B cell (primary cell): Measurements from ENCODE around the gene PLS1. TPM values are rescaled to one million over a fixed set of nuclear protein-coding genes. Genes with fewer than 3 reads are reported as not detected.

Experiments
- ATAC-seq: fragments of 200-7000 bp; cut with Tn5 transposase; one replicate; pipeline ENCODE4 v1.10.0; 2021; ENCODE audit warnings: low read depth, mild to moderate bottlenecking, moderate number of reproducible peaks, moderate library complexity
- CTCF ChIA-PET: fragments of 350-600 bp; sonication (Branson Sonifier 250); formaldehyde crosslinking; loops from one replicate; lab custom pipeline; 2021; ENCODE audit warnings: antibody characterized with exemption, inconsistent platforms; lab: Charles Lee
- POLR2A ChIA-PET: fragments of 350-600 bp; sonication (Branson Sonifier 250); formaldehyde crosslinking; loops from one replicate; lab custom pipeline; 2021; ENCODE audit warnings: antibody characterized with exemption; lab: Charles Lee
- DNase-seq: peaks from one replicate; pipeline ENCODE4 v3.0.0; 2013
- H2AFZ ChIP-seq: 2 replicates; pipeline ENCODE4 v1.6.1; 2012; ENCODE audit warnings: mild to moderate bottlenecking, low read depth, low read length; ENCODE audit not compliant: insufficient read depth, poor library complexity, severe bottlenecking
- H3K27ac ChIP-seq, 2 donors: 1 replicate in 1 of 2; 2 replicates in 1 of 2; pipeline ENCODE4 v1.5.1; 2012 to 2013; ENCODE audit warnings: low read length in 2 of 2, mild to moderate bottlenecking in 2 of 2, moderate library complexity in 1 of 2
- H3K27me3 ChIP-seq, 4 experiments: fragments of 200-600 bp in 1 of 4; sonication (generic) in 1 of 4; replicated peaks in 1 of 4; 1 replicate in 2 of 4; 2 replicates in 2 of 4; pipeline versions ENCODE4 v1.6.1 to v1.7.0; 2013 to 2016; ENCODE audit warnings: low read length in 3 of 4, mild to moderate bottlenecking in 2 of 4, mixed read lengths in 1 of 4, moderate library complexity in 1 of 4; ENCODE audit not compliant: insufficient read depth in 4 of 4, control insufficient read depth in 3 of 4; ENCODE audit errors: control extremely low read depth in 1 of 4
- H3K36me3 ChIP-seq, 2 experiments: replicated peaks in 1 of 2; 1 replicate in 1 of 2; 2 replicates in 1 of 2; pipeline versions ENCODE4 v1.6.1 to v1.7.1; 2013; ENCODE audit warnings: low read length in 1 of 2; ENCODE audit not compliant: insufficient read depth in 2 of 2, control insufficient read depth in 1 of 2; ENCODE audit errors: control extremely low read depth in 1 of 2, extremely low read depth in 1 of 2
- H3K4me1 ChIP-seq, 2 donors: fragments of 200-600 bp in 1 of 2; sonication (generic) in 1 of 2; 1 replicate in 1 of 2; 2 replicates in 1 of 2; pipeline versions ENCODE4 v1.5.1 to v1.6.1; 2013 to 2017; ENCODE audit warnings: low read length in 2 of 2; ENCODE audit not compliant: control insufficient read depth in 2 of 2, insufficient read depth in 2 of 2
- H3K4me2 ChIP-seq: replicated peaks from 2 replicates; pipeline ENCODE3; 2012; ENCODE audit warnings: mild to moderate bottlenecking, low read depth, low read length; ENCODE audit not compliant: poor library complexity, severe bottlenecking
- H3K4me3 ChIP-seq, 5 experiments: fragments of 200-600 bp in 1 of 5; sonication (generic) in 1 of 5; 1 replicate in 3 of 5; 2 replicates in 2 of 5; pipeline versions ENCODE4 v1.5.1 to v1.7.0; 2011 to 2016; ENCODE audit warnings: low read length in 4 of 5, mild to moderate bottlenecking in 4 of 5, low read depth in 2 of 5, control low read depth in 1 of 5, moderate library complexity in 1 of 5; ENCODE audit not compliant: insufficient read depth in 1 of 5; ENCODE audit errors: control extremely low read depth in 1 of 5, extremely low read depth in 1 of 5
- H3K79me2 ChIP-seq: fragments of 200-600 bp; sonication (generic); one replicate; pipeline ENCODE4 v1.6.0; 2016; ENCODE audit warnings: low read length; ENCODE audit not compliant: control insufficient read depth, insufficient read depth
- H3K9ac ChIP-seq: fragments of 200-600 bp; sonication (generic); 2 replicates; pipeline ENCODE4 v1.6.1; 2017; ENCODE audit warnings: mild to moderate bottlenecking, low read length, moderate library complexity
- H3K9me3 ChIP-seq, 3 donors: one replicate each; pipeline versions ENCODE4 v1.6.1 to v1.7.1; 2013; ENCODE audit warnings: low read length in 2 of 3; ENCODE audit not compliant: control insufficient read depth in 2 of 3, insufficient read depth in 1 of 3; ENCODE audit errors: control extremely low read depth in 1 of 3
- H4K20me1 ChIP-seq: 2 replicates; pipeline ENCODE4 v1.6.0; 2012; ENCODE audit warnings: mild to moderate bottlenecking, low read length; ENCODE audit not compliant: insufficient read depth, control insufficient read depth, poor library complexity, severe bottlenecking
- H3K27ac Mint-ChIP-seq: one replicate; pipeline ENCODE4 v1.8.0; 2021; ENCODE audit warnings: mixed read lengths
- H3K27me3 Mint-ChIP-seq: one replicate; pipeline ENCODE4 v1.8.0; 2021; ENCODE audit warnings: mixed read lengths
- H3K4me1 Mint-ChIP-seq: one replicate; pipeline ENCODE4 v1.8.0; 2021; ENCODE audit warnings: mixed read lengths
- H3K4me3 Mint-ChIP-seq: one replicate; pipeline ENCODE4 v1.8.0; 2021; ENCODE audit warnings: mixed read lengths
- H3K9me3 Mint-ChIP-seq: one replicate; pipeline ENCODE4 v1.8.0; 2022; ENCODE audit warnings: mixed read lengths; ENCODE audit not compliant: insufficient read depth
- EZH2 ChIP-seq: IDR thresholded peaks from 2 replicates; pipeline ENCODE4 v1.6.1; 2012; ENCODE audit warnings: borderline replicate concordance, low read depth, mild to moderate bottlenecking, moderate library complexity, low read length; ENCODE audit not compliant: insufficient read depth, poor library complexity, severe bottlenecking
- WGBS: methylation state at CpG from one replicate; pipeline ENCODE4 v1.1.5; 2013; ENCODE audit warnings: missing lambda C conversion rate; ENCODE audit not compliant: insufficient coverage; 5-methylcytosine and 5-hydroxymethylcytosine counted together
- intact Hi-C: fragments of 100-400 bp; cut with micrococcal nuclease; formaldehyde crosslinking; loops from one replicate; pipeline ENCODE4 v1.10.0; 2022
- polyA plus RNA-seq: library from polyadenylated mRNA; depleted of rRNA; stranded (reverse); fragments of >200 nt; gene quantifications from 2 replicates; pipeline ENCODE4 v1.2.3, GENCODE V29; 2012
- total RNA-seq, 2 donors: library from RNA; stranded (reverse); fragments of 120-200 nt in 1 of 2; gene quantifications; 1 replicate in 1 of 2; 2 replicates in 1 of 2; pipeline versions ENCODE4 v1.2.3 to v1.2.4, GENCODE V29; 2013 to 2022
- TF ChIP-seq, protein P1 (sequence below): fragments of 200-600 bp; IDR thresholded peaks from one replicate; pipeline ENCODE4 v1.8.0; 2022; ENCODE audit warnings: antibody characterized with exemption, mild to moderate bottlenecking

Gene PLS1
- total and polyA plus RNA-seq, 2 donors (not counting 1 experiment from before 2014, with no cell fraction given) = 0.13 to 0.74 TPM

GRCh38 chr3:142691527-142691926 lies 95.3 kb downstream of the PLS1 start:
- intact Hi-C loops = no loop called here
- Histone ChIP-seq H3K9me3 (no peaks in the 10 kb centered on the region), H3K79me2 (no peaks in the 10 kb centered on the region), H3K27me3 (no peaks in the 10 kb centered on the region), H3K36me3 (no peaks in the 10 kb centered on the region), H4K20me1 (no peaks in the 10 kb centered on the region), H2AFZ (no peak overlapping the region), H3K4me1 (no peaks in the 10 kb centered on the region), H3K27ac (no peak overlapping the region), H3K9ac (no peak overlapping the region), H3K4me2 (no peak overlapping the region), H3K4me3 (no peak overlapping the region)
- no peak for TF ChIP-seq EZH2
- TF ChIP-seq, protein P1, sequence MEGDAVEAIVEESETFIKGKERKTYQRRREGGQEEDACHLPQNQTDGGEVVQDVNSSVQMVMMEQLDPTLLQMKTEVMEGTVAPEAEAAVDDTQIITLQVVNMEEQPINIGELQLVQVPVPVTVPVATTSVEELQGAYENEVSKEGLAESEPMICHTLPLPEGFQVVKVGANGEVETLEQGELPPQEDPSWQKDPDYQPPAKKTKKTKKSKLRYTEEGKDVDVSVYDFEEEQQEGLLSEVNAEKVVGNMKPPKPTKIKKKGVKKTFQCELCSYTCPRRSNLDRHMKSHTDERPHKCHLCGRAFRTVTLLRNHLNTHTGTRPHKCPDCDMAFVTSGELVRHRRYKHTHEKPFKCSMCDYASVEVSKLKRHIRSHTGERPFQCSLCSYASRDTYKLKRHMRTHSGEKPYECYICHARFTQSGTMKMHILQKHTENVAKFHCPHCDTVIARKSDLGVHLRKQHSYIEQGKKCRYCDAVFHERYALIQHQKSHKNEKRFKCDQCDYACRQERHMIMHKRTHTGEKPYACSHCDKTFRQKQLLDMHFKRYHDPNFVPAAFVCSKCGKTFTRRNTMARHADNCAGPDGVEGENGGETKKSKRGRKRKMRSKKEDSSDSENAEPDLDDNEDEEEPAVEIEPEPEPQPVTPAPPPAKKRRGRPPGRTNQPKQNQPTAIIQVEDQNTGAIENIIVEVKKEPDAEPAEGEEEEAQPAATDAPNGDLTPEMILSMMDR = no peak
- ATAC-seq (no peak), DNase-seq (no peak)
- H3K27ac Mint-ChIP-seq = no peak overlapping the region
- POLR2A ChIA-PET = no interaction called here
- H3K27me3 Mint-ChIP-seq = no peaks in the 10 kb centered on the region
- no peak overlapping the region for H3K4me3 Mint-ChIP-seq
- H3K9me3 Mint-ChIP-seq = no peaks in the 10 kb centered on the region
- CTCF ChIA-PET = no interaction called here
- no peaks in the 10 kb centered on the region for H3K4me1 Mint-ChIP-seq
- 93% methylated on average over 2 of the region's 2 CpGs for WGBS

- Histone ChIP-seq H3K27ac (no peak overlapping the region), H3K4me1 (no peaks in the 10 kb centered on the region), H2AFZ (no peak overlapping the region), H4K20me1 (no peaks in the 10 kb centered on the region), H3K79me2 (no peaks in the 10 kb centered on the region), H3K36me3 (no peaks in the 10 kb centered on the region), H3K9ac (no peak overlapping the region), H3K4me2 (no peak overlapping the region), H3K27me3 (no peaks in the 10 kb centered on the region), H3K4me3 (no peak overlapping the region), H3K9me3 (no peaks in the 10 kb centered on the region)
- Mint-ChIP-seq H3K4me3 (no peak overlapping the region), H3K4me1 (no peaks in the 10 kb centered on the region), H3K9me3 (no peaks in the 10 kb centered on the region), H3K27ac (no peak overlapping the region), H3K27me3 (no peaks in the 10 kb centered on the region)
- WGBS = 100% methylated on average over 5 of the region's 7 CpGs
- TF ChIP-seq, protein P1 = no peak
- no peak for TF ChIP-seq EZH2
- POLR2A ChIA-PET = no interaction called here
- CTCF ChIA-PET = no interaction called here
- ATAC-seq (no peak), DNase-seq (no peak)
- intact Hi-C loops = no loop called here
Measured at GRCh38 chr3:142693136-142693853, 97.1 kb downstream of the PLS1 start.
